HG03139 (cell line): Measurements from ENCODE around the gene SIL1.
"Not testable (repeated sequence)": the region's sequence is repeated elsewhere in the genome, so short reads cannot be mapped to it uniquely, and the experiment has no call there.

Experiments
- ATAC-seq: cut with Tn5 transposase; IDR thresholded peaks from one replicate; pipeline ENCODE4 v1.9.1; 2021; ENCODE audit not compliant: unreplicated experiment

Gene SIL1

DNA sequence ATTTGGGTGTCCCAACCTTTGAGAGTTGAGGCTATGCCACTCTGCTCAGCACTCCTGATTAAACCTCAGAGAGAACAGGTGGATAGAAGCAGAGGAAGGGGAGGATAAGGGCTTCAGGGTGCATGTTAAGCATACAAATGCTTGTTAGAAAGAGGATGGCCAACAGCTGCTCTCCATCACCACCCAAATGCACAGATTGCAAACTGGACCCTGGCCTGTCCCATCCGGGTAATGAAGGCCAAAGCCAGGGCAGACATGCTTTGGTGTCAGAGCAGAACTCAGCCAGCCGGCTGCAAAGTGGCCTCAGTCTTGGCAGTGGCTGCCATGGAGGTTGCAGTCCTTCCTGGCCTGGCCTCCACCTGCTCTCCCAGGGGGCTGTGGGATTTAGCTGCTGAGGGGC is 84.3 kb downstream of the SIL1 start:
- ATAC-seq, result no peak

DNA sequence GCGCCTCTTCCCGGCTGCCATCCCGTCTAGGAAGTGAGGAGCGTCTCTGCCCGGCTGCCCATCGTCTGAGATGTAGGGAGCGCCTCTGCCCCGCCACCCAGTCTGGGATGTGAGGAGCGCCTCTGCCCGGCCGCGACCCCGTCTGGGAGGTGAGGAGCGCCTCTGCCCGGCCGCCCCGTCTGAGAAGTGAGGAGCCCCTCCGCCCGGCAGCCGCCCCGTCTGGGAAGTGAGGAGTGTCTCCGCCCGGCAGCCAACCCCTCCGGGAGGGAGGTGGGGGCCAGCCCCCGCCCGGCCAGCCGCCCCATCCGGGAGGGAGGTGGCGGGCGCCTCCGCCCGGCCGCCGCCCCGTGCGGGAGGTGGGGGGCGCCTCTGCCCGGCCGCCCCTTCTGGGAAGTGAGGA is 85.8 kb downstream of the SIL1 start:
- ATAC-seq, result not testable (repeated sequence)

DNA sequence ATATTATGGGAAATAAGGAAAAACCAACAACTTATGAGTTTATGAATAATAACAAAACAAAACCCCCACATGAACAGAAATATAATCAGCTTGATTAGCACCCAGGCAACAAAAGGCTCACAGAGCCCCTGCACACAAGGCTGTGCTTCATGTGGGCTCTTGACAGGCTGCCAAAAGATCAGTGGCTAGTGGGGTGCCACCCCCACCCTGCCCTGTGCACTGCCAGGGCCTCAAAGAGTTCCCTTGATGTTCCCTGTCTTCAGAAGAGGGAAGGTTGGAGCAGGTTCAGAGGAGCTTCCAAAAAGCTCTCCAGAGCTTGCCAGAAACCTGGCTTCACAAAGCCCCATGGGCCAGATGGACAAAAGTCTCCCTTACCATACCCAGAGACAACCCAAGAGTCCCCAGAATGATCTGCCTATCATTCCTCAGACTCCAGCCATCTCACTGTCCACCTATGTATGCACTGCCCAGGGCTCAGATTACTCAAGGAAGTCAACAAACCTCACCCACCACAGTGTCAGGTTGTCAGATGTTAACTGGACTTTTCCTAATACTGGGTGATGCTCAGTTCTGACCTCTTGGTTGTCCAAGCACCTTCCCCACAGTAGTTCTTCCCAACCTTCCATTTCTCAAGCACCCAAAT is 87.5 kb downstream of the SIL1 start:
- no peak for ATAC-seq

DNA sequence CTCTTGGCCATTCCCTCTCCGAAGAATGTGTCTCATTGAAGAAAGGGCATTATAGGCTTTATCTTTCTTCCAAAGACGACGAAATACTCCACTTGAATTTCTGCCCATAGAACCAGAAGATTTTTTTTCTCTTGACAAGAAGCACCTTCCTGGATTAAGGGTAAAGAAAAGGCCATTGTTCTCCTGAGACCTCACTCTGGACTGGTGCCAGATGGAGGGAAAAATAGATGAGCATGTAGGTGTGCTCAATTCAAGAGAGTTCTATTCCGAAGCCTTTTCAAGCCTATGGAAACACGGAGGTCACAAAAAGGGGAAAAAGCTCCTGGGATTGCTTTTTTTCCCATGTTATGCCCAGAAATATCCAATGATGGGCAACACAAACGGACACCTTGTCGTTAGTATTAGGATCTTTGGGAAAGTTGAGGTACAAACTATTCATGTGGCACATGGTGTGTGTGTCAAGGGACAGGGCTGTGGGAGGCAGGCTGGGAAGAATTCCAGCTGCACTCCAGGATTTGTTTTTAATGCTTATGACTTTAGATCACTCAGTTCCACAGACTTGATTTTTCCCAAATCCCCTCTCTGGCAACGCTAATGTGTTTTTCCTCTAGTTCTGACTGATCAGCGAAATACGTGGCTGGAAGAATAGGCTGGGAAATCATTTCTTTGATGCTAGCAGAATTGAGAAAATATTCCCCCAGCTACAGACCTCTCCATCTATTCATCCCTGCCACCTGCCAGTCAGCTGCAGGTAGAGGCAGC is 89.9 kb downstream of the SIL1 start:
- no peak for ATAC-seq

DNA sequence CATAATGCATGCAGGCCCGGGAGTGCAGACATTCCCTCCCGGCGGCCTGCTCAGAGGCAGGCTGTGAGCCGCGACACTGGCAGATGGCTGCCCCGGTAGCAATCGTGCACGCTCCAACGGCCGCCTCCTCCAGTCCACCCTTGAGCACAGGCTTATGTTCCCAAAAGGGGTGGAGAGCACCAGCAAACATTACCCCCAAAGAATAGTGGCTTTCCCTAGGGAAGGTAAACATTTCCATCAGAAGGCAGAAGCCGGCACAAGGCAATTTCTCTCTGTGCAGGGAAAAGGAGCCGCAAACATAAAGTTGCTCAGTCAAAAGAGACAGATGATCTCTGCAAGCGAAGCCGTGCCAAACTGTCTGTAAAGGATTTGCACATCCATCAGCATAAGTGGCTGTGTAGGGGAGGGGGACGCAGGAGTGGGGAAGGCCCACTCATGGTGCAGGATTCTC is 92.5 kb downstream of the SIL1 start:
- ATAC-seq, result no peak

DNA sequence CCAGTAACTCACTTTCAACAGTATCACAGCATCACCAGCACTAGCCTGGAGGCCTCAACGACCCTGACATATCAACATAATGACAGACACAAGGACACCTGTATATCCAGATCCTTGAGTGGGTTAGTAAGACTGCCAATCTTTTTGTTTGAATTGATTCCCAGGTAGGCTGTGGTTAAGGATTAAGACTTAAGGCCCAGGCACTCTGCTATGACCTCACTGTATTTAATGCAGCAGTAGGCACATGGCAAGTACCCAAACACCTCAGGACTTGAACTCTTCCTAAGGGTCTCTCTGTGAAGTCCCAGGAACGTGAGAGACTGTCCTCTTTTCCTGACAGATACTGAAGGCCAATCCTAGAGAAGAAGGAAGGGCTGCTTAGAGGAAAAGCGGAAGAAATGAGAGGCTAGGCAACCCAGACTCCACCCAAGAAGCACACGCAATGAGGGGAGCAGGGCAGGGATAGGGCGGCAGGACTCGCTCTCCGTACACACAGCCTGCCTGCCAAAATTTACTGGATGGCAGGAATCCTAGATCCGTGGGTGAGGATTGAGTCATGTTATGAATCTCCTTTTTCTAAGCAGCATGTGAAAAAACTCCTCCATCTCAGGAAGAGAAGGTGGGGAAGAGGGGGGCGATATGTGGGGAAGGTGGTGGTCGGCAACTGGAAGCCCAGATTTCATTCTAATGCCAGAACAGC is 93.4 kb downstream of the SIL1 start:
- ATAC-seq, result no peak

DNA sequence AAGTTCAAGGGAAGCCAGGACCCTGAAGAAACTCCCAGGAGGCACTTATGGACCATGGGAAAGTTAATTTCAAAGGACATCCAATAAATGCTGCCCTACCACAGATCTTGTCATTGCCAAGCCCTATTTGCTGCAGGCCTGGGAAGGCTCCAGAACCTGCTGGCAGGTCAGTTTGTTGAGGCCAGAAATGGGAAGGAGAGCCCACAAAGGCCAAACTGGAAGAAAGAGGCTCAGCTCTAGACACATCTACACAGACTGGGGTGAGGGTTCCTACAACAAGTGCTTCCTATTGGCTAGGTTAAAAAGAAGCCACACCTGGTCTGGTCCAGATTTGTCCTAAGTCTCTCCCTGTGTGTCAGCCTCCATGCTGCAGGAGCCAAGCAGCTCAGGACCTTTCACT is 94.4 kb downstream of the SIL1 start:
- no peak for ATAC-seq

DNA sequence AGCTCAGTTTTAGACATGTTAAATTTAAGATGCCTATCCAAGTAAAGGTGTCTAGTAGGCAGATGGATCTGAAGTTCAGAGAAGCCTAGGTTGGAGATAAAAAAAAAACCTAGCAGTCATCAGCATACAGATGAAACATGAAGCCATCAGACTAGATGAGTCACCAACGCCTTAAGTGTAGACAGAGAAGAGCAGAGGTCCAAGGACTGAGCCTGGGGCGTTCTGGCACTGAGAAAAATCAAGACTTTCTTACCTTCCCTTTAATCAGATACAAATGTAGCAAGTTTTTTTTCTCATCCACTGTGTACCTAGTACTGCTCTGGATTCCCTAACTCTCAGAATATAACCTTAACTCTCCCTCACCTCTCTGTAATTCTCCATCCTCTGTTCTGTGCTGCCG is 97.3 kb downstream of the SIL1 start:
- no peak for ATAC-seq

DNA sequence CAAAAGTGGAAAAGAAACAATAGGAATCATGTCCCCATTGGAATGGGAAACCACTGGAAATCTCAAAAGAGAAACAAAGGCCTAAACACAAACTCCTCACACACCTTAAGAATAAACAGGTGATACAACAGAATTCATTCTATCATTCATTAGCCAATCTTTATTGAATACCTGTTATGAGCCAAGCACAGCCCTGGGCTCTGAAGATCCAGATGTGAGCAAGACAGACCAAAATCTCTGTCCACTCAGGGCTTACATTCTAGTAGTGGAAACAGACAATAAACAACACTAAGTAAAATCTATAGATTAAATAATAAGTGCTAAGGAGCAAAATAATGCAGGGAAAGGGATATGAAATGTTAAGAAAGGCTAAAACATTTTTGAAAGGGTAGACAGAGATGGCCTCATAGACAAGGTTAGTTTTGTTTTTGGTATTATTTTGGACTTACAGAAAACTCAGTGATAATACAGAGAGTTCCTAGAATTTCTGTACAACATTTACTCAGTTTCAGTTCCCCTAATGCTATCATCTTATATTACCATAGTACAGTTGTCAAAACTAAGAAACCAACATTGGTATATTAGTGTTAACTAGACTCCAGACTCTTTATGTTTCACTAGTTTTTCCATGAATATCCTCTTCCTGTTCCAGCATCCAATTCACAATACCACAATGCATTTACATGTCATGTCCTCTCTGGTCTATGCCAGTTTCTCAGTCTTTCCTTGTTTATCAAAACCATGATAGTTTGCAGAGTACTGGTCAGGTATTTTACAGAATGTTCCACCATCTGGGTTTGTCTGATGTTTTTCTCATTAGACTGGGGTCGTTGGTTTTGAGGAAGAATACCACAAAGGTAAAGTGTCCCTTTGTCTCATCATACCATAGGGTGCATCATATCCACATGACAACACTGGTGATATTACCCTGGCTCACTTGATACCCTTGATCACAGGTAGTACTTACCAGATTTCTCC is 103.7 kb downstream of the SIL1 start:
- ATAC-seq, result peak; percentile 78

DNA sequence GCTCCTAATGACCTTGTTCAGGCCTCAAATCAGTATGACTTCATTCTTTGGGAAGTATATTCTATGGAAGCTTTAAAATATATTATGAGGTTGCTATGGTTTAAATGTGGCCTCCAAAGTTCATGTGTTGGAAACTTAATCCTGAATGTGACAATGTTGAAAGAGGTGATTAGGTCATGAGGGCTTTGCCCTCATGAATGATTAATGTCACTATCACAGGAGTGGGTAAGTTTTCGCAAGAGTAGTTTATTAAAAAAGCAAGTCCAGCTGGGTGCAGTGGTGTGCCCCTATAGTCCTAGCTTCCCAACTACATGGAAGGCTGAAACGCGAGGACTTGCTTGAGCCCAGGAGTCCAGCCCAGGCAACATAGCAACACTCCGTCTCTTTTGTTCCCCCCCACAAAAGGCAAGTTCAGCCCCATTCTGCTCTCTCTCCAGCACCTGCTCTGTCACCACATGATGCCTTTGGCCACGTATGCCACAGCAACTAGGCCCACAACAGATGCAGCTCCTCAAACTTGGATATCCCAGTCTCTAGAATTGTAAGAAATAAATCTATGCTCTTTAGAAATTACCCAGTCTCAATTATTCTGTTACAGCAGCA is 105.3 kb downstream of the SIL1 start:
- no peak for ATAC-seq

DNA sequence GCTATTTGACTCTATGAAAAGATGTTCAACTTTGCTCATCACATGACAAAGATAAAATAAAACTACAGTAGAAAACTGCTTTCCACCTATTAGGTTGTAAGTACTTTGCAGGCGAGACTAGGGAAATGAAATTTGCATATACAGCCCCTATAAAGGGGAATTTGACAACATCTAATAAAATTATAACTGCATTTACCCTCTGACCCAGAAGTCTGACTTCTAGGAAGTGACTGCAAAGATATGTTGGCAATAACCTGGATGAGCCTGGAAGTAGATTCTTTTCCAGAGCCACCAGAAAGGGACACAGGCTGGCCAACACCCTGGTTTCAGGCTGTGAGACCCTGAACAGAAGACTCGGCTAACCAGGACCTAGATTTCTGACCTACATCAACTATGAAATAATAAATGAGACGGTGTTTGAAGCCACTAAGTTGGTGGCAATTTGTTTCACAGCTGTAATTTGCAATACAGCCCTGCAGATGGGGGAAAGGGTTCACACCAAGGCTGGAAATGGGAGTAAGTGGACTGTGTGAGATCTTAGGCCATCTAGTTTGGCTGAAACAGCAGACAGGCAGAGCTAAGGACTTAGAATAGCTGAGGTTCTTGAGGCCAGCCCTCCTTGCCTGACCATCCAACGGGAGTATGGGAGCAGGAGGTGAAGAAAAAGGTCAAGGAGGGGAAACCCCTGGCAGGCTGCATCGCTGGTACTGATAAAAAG is 106.6 kb downstream of the SIL1 start:
- ATAC-seq, result no peak

DNA sequence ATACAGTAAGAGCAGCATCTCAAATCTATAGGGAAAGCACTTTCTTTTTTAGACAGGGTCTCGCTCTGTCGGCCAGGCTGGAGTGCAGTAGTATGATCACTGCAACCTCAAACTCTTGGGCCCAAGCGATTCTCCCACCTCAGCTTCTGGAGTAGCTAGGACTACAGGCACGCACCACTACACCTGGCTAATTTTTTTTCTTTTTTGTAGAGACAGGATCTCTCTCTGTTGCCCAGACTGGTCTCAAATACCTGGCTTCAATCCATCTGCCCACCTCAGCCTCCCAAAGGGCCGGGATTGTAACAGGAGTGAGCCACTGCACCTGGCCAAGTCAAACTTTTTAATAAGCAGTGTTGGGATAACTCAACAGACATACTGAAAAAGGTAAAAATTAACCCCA is 107.6 kb downstream of the SIL1 start:
- ATAC-seq, result no peak

DNA sequence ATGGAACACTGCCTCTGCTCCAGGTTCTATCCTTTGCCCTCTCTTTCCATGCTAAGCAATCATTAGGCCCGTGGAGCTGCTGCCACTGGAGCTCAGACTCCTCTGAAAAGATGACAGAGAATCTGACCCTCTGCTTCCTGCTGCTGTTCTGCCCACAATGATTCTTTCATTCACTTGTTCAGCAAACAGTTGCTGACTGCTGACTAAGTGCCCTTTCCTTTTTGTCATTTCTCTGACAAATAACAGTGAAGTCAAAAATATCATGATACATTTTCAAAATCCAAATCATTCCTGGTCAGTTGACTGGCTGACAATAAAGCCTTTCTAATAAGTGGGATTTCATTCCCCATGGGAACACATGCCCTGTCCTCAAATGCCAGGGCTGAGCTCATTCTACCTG is 110.1 kb downstream of the SIL1 start:
- no peak for ATAC-seq

DNA sequence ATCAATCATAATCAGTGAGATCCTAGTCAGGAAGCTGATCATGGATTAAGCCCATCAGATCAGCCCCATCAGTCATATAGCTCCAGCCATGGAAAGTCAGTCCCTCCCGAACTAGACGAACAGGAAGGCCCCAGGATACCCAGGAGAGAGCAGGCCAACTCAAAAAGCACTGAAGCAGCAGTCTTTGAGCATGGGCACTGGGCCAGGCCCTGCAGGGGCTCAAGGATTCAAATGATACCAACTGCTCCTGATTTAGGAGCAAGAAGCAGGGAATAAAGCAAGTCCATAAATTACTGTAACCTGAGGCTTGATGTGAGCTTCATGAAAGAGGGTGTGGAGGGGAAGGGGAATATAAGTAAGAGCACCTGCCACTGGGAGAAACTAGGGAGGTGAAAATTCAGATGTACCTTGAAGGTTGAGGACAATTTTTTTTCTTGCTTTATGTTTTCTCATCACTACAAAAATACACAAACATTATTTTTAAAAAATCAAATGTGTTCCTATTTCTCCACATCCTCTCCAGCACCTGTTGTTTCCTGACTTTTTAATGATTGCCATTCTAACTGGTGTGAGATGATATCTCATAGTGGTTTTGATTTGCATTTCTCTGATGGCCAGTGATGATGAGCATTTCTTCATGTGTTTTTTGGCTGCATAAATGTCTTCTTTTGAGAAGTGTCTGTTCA is 115.2 kb downstream of the SIL1 start:
- ATAC-seq, result no peak

DNA sequence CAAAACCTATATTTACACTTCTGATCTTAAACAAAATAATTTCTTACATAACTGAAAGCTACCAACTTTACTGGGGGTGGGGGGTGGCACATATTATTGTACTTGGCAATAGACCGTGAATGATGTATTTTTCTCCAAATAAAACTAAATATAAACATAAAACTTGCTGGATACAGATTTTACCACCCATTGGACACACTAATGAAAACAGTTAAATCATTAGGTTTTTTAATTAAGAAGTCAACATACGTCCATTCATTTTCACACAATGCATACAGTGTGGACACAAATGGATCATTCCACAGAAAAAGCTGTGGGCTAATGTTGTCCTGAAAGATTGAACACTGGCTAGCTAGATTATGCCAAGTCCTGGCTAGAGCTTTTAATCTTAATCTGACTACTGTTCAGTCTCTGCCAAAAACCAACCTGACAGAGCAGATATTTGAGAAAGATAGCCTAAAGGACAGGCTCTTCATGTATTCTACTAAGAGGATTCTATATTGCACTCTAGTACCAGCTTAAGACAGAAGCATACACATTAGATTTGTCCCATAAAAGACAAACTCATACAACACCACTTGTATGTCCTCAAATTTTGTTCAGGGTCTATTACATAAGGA is 118.1 kb downstream of the SIL1 start:
- no peak for ATAC-seq

DNA sequence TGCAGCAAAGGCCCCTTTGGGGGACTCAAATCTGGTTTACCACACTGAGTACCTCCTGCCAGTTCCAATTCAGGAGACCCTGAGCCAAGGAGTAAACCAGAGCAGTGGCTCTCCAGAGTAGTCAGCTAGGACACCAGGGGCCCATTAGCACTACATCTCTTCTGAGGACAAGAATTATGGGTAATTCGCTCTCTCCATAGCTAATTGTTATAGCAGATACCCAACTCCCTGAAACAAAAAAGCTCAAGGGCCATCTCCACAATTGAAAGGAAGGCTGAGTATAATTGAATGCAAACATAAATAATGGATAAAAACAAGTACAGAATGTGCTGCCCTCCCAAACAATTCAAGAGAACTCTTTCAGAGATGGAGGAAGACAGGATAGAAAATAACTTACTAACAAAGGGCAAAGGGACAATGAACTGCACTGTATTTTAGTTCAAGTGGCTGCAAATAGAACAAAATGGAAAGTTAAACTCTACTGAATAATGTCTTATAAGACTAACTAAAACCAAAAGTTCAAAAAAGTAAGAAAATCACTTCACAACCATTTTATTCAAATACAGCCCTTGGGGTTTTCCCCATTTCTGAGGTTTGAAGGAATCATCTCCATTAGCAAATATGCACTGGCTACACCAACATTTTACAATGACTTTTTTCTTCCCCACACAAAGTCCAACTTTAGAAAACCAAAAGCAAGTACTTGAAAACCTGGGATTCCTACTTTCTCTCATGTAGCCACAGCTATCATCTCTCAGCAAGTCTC is 118.8 kb downstream of the SIL1 start:
- ATAC-seq, result no peak

DNA sequence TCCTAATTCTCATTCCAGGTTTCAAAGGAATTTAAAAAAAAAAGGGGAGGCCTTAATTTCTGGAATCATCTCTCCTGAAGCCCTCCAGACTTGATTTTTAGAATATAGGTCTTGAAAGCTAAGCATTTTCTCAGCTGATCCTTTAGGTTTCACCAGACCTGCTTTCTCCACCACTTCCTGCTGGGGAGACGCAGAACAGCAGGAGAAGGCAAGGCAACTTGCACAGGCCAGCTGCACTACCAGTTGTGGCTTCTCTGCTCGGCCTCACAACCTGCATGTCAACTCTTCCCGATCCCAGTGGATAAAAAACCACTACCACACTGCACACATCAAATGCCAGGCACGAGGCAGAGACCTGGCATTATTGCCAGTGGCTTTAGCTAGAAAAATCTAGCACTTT is 119.8 kb downstream of the SIL1 start:
- no peak for ATAC-seq

DNA sequence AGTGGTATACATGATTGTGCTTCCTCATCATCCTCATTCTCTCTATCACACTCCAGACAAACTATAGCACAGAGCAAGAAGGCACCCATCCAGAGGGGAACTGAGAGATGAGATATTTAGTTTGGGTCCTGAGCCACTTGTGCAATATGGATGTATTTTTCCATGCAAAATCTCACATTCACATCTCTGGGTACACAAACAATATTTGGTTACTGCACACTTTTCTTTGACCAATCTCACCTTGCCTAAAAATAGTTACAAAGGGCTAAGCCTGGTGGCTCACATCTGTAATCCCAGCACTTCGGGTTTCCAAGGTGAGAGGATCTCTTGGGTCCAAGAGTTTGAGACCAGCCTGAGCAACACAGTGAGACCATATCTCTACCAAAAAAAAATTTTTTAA is 120.3 kb downstream of the SIL1 start:
- no peak for ATAC-seq
